HCT116 (cell line): Measurements from ENCODE around the gene TTC9B. TPM values are rescaled to one million over a fixed set of nuclear protein-coding genes. Genes with fewer than 3 reads are reported as not detected.

Experiments
- ATAC-seq: fragments of 200-7000 bp; cut with Tn5 transposase; 2 replicates; pipeline ENCODE4 v1.9.1; 2020; ENCODE audit warnings: mild to moderate bottlenecking, moderate library complexity
- BruUV-seq: library from RNA; stranded (reverse); fragments of 400-500 nt; replicated peaks from 2 replicates; lab custom pipeline; 2021; lab: Mats Ljungman, UMichigan
- CTCF ChIA-PET: fragments of 300-600 bp; sonication (Branson Sonifier 250); formaldehyde crosslinking; loops from one replicate; lab custom pipeline; 2021; ENCODE audit warnings: antibody characterized with exemption; lab: Charles Lee
- POLR2A ChIA-PET: fragments of 300-600, 350-600 bp; sonication (Branson Sonifier 250); formaldehyde crosslinking; loops from one replicate; lab custom pipeline; 2021; ENCODE audit warnings: antibody characterized with exemption; lab: Charles Lee
- RAD21 ChIA-PET, 2 experiments: fragments of 300-600 bp; sonication (Branson Sonifier 250); formaldehyde crosslinking; loops; one replicate each; lab custom pipeline; 2023; ENCODE audit warnings: low total read pairs in 2 of 2; ENCODE audit not compliant: uncharacterized antibody in 2 of 2, unreplicated experiment in 2 of 2, low non-redundant PET in 1 of 2; lab: Charles Lee
- DNase-seq: peaks from one replicate; pipeline ENCODE4 v3.0.0-alpha.2; 2010; ENCODE audit warnings: low read depth, low spot score
- H2AFZ ChIP-seq: fragments of 200-600 bp; shearing (Covaris generic), sonication (generic); 2 replicates; pipeline ENCODE4 v1.6.1; 2017; ENCODE audit warnings: low read depth, mixed run types, mixed read lengths, antibody characterized with exemption, low read length; ENCODE audit not compliant: poor library complexity, severe bottlenecking
- H3K27ac ChIP-seq: 2 replicates; pipeline ENCODE4 v1.5.1; 2012; ENCODE audit warnings: low read depth, low read length
- H3K27me3 ChIP-seq: fragments of 200-600 bp; sonication (generic); 2 replicates; pipeline ENCODE4 v1.6.1; 2016; ENCODE audit warnings: mixed run types, low read length, mixed read lengths; ENCODE audit not compliant: insufficient read depth
- H3K36me3 ChIP-seq, 2 experiments: fragments of 200-500 bp in 1 of 2; fragments of 200-600 bp in 1 of 2; sonication (Bioruptor generic) in 1 of 2; sonication (generic) in 1 of 2; 2 replicates each; pipeline versions ENCODE4 v1.5.1 to v1.6.1; 2014 to 2016; ENCODE audit warnings: low read length in 2 of 2, inconsistent platforms in 1 of 2, mixed read lengths in 1 of 2, mixed run types in 1 of 2; ENCODE audit not compliant: insufficient read depth in 2 of 2, control insufficient read depth in 1 of 2
- H3K4me1 ChIP-seq, 2 experiments: fragments of 200-600 bp in 1 of 2; sonication (generic) in 1 of 2; 2 replicates each; pipeline versions ENCODE4 v1.5.1 to v1.6.1; 2012 to 2017; ENCODE audit warnings: low read length in 2 of 2, inconsistent platforms in 1 of 2, mild to moderate bottlenecking in 1 of 2, mixed read lengths in 1 of 2, mixed run types in 1 of 2, moderate library complexity in 1 of 2; ENCODE audit not compliant: insufficient read depth in 2 of 2, control insufficient read depth in 1 of 2
- H3K4me2 ChIP-seq: fragments of 200-600 bp; sonication (generic); 2 replicates; pipeline ENCODE4 v1.6.1; 2017; ENCODE audit warnings: mixed run types, low read length, mixed read lengths
- H3K4me3 ChIP-seq, 2 experiments: fragments of 200-600 bp in 1 of 2; sonication (generic) in 1 of 2; replicated peaks in 1 of 2; 2 replicates each; pipeline ENCODE4 v1.5.1; 2011 to 2016; ENCODE audit warnings: low read length in 2 of 2, control low read depth in 1 of 2, low read depth in 1 of 2, mild to moderate bottlenecking in 1 of 2, mixed read lengths in 1 of 2, mixed run types in 1 of 2
- H3K79me2 ChIP-seq: fragments of 200-600 bp; sonication (generic); 2 replicates; pipeline ENCODE4 v1.6.1; 2017; ENCODE audit warnings: mild to moderate bottlenecking, mixed run types, low read length, moderate library complexity, mixed read lengths; ENCODE audit not compliant: insufficient read depth
- H3K9ac ChIP-seq: fragments of 200-600 bp; sonication (generic); 2 replicates; pipeline ENCODE4 v1.6.1; 2016; ENCODE audit warnings: low read length, mixed read lengths
- H3K9me2 ChIP-seq: fragments of 200-600 bp; sonication (generic), shearing (Covaris generic); 2 replicates; pipeline ENCODE4 v1.6.1; 2017; ENCODE audit warnings: mixed run types, mild to moderate bottlenecking, moderate library complexity; ENCODE audit not compliant: insufficient read depth
- H3K9me3 ChIP-seq, 2 experiments: fragments of 200-500 bp in 1 of 2; fragments of 200-600 bp in 1 of 2; sonication (Bioruptor generic) in 1 of 2; sonication (generic) in 1 of 2; 2 replicates each; pipeline ENCODE4 v1.6.1; 2014 to 2017; ENCODE audit warnings: low read length in 2 of 2, mixed read lengths in 2 of 2, inconsistent platforms in 1 of 2, low read depth in 1 of 2, mild to moderate bottlenecking in 1 of 2, mixed run types in 1 of 2, moderate library complexity in 1 of 2; ENCODE audit not compliant: control insufficient read depth in 1 of 2, insufficient read depth in 1 of 2
- H4K20me1 ChIP-seq: fragments of 200-600 bp; sonication (generic), shearing (Covaris generic); 2 replicates; pipeline ENCODE4 v1.6.1; 2017; ENCODE audit warnings: mixed run types, mild to moderate bottlenecking, moderate library complexity; ENCODE audit not compliant: insufficient read depth
- CBX3 ChIP-seq: IDR thresholded peaks from 2 replicates; pipeline ENCODE4 v1.6.1; 2012; ENCODE audit warnings: low read depth
- EZH2 ChIP-seq: fragments of 200-600 bp; sonication (generic); IDR thresholded peaks from 2 replicates; pipeline ENCODE4 v1.6.1; 2017; ENCODE audit warnings: antibody characterized with exemption, mixed run types
- EZH2phosphoT487 ChIP-seq: fragments of 200-600 bp; IDR thresholded peaks from 2 replicates; pipeline ENCODE4 v1.6.1; 2018; ENCODE audit warnings: antibody characterized with exemption, borderline replicate concordance
- FOSL1 ChIP-seq: IDR thresholded peaks from 2 replicates; pipeline ENCODE4 v1.6.1; 2012; ENCODE audit warnings: low read depth
- JUND ChIP-seq: IDR thresholded peaks from 2 replicates; pipeline ENCODE4 v1.6.1; 2012
- MAX ChIP-seq: IDR thresholded peaks from 2 replicates; pipeline ENCODE4 v1.6.1; 2012
- SIN3A ChIP-seq: IDR thresholded peaks from 2 replicates; pipeline ENCODE4 v1.6.1; 2012; ENCODE audit warnings: low read depth
- SRF ChIP-seq: IDR thresholded peaks from 2 replicates; pipeline ENCODE4 v1.6.1; 2012; ENCODE audit warnings: low read depth
- ZFX ChIP-seq: fragments of 450-650 bp; IDR thresholded peaks from 2 replicates; pipeline ENCODE4 v1.6.1; 2017
- intact Hi-C: fragments of 100-400 bp; cut with micrococcal nuclease; formaldehyde crosslinking; loops from 2 replicates; pipeline ENCODE4 v1.10.0; 2022
- total RNA-seq: library from RNA; stranded (reverse); gene quantifications from one replicate; pipeline ENCODE4 v1.2.1, GENCODE V29; 2021; ENCODE audit not compliant: unreplicated experiment

TTC9B gene
- total RNA-seq, 1 experiment from 2014 or later = 1.7 TPM

GRCh38 chr19:40178756-40179155 lies 39.4 kb downstream of the TTC9B start:
- Histone ChIP-seq H4K20me1 (no peaks in the 10 kb centered on the region), H3K9ac (no peak overlapping the region), H3K27ac (no peak overlapping the region), H3K4me1 (no peaks in the 10 kb centered on the region), H3K27me3 (no peaks in the 10 kb centered on the region), H3K36me3 (no peaks in the 10 kb centered on the region), H3K9me3 (no peaks in the 10 kb centered on the region; a peak in 1 of 4 replicates), H3K4me2 (no peak overlapping the region), H3K4me3 (no peak overlapping the region), H3K9me2 (no peaks in the 10 kb centered on the region), H2AFZ (no peak overlapping the region), H3K79me2 (no peaks in the 10 kb centered on the region)
- no TSS peak for BruUV-seq
- CTCF ChIA-PET = interaction anchor here (1.0 kb wide), 1 partner anchor 13 kb away, joined by 3 read pairs; no protein-coding TSS in a partner anchor
- RAD21 ChIA-PET = no interaction called here
- intact Hi-C loops = no loop called here
- no peak for DNase-seq
- no peak for TF ChIP-seq CBX3
- no peak for TF ChIP-seq JUND
- no peak for ATAC-seq
- POLR2A ChIA-PET = interaction anchor here (1.1 kb wide), 1 partner anchor 15 kb away, joined by 3 read pairs; no protein-coding TSS in a partner anchor

GRCh38 chr19:40177286-40178070 lies 40.7 kb downstream of the TTC9B start:
- no peak for DNase-seq
- Histone ChIP-seq H3K4me2 (no peak overlapping the region), H2AFZ (no peak overlapping the region), H3K4me1 (no peaks in the 10 kb centered on the region), H4K20me1 (no peaks in the 10 kb centered on the region), H3K27me3 (no peaks in the 10 kb centered on the region), H3K9me3 (no peaks in the 10 kb centered on the region; a peak in 1 of 4 replicates), H3K9ac (no peak overlapping the region), H3K4me3 (no peak overlapping the region), H3K27ac (no peak overlapping the region), H3K36me3 (no peaks in the 10 kb centered on the region), H3K9me2 (no peaks in the 10 kb centered on the region), H3K79me2 (no peaks in the 10 kb centered on the region)
- no TSS peak for BruUV-seq
- intact Hi-C loops = no loop called here
- POLR2A ChIA-PET = no interaction called here
- ATAC-seq = no peak
- RAD21 ChIA-PET = no interaction called here
- TF ChIP-seq FOSL1 = no peak
- no peak for TF ChIP-seq ZFX
- TF ChIP-seq MAX = no peak
- no peak for TF ChIP-seq SIN3A
- TF ChIP-seq SRF = no peak
- no peak for TF ChIP-seq EZH2phosphoT487
- no peak for TF ChIP-seq EZH2
- CTCF ChIA-PET = interaction anchor here (3.0 kb wide), 1 partner anchor 12 kb away, joined by 18 read pairs; no protein-coding TSS in a partner anchor
